Measurements from ENCODE around the gene MRTFA.

Gene MRTFA

DNA sequence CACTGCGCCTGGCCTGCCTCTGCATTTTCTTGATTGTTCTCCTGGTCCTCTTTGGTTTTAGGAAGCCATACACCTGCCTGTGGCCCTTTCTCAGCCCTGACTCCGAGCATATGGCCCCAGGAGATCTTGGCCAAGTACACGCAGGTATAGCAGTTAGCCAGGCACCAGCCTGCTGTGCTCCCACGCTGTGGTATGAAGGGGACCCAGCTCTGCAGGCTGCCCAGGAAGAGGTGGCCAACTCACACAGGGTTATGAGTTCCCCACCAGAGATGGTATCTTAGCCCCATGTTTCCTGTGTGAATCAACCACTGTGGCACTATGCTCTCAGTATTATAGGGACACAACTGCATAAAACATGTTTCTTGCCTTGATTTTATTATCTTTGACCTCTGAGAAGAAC, 235.0 kb downstream of the MRTFA start:
- no peak for DNase-seq (ENCODE audit: low spot score)

DNA sequence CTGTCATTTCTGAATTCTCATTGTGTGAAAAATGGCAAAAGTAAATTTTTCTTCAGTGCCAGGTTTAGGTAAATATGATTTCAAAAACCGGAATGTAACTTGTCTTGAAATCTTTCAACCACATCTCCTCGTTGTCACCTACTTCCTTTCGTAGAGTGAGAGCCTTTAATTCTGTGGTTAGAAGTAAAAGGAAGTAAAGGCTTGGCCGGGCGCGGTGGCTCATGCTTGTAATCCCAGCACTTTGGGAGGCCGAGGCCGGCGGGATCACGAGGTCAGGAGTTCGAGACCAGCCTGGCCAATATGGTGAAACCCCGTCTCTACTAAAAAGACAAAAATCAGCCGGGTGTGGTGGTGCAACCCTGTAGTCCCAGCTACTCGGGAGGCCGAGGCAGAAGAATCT, 236.4 kb downstream of the MRTFA start:
- no peak for TF ChIP-seq CTCF (IDR thresholded peaks at IDR 0.05; ENCODE audit: extremely low read depth, missing control alignments)
- peak; percentile 71 for DNase-seq (ENCODE audit: low spot score)

More for the DNA sequence above, 235.0 kb downstream of the MRTFA start:
- TF ChIP-seq CTCF (IDR thresholded peaks at IDR 0.05; ENCODE audit: extremely low read depth, missing control alignments): no peak

- TF ChIP-seq CTCF (IDR thresholded peaks at IDR 0.05; ENCODE audit: extremely low read depth, missing control alignments): no peak
- no peak for DNase-seq (ENCODE audit: low spot score)
Measured at GRCh38 chr22:40399621-40400020, 236.9 kb downstream of the MRTFA start.

DNA sequence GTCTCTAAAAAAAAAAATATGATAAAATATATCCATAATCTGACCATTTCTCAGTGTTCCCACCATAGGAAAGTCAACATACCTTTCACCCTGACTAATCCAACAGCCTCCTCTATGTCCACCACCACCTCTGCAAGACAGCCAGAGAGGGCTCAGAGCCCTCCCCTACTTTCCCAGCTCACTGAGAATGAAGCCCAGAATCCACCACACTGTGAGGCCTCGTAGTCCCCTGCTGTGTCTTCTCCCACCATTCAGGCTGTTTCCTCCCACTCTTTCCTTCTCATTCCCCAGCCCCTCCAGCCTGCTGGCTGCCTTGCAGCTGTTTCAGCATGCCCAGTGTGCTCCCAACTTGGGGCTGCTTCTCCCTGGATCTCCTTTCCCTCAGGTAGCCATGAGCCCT, 239.1 kb downstream of the MRTFA start:
- DNase-seq (ENCODE audit: low spot score): no peak
- TF ChIP-seq CTCF (IDR thresholded peaks at IDR 0.05; ENCODE audit: extremely low read depth, missing control alignments): no peak

DNA sequence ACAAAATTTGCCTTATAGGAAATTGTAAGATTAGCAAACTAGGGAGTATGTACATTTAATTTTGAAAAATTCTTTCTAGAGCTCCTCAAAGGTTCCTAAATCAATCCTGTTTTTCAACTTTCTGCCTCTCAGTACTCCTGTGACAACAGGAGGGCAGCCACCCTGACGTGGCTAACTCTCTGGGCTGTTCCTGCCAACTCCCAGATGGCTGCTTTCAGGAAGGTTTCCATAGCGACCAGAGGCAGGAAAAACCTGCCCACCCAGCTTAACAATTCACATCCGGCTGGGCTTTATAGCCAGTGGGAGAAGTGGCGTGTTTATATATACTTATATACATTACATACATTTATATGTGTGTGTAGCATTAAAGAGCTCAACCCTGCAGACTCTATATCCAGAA, 239.6 kb downstream of the MRTFA start:
- no peak for TF ChIP-seq CTCF (IDR thresholded peaks at IDR 0.05; ENCODE audit: extremely low read depth, missing control alignments)
- DNase-seq (ENCODE audit: low spot score): no peak

- DNase-seq (ENCODE audit: low spot score): no peak
- TF ChIP-seq CTCF (IDR thresholded peaks at IDR 0.05; ENCODE audit: extremely low read depth, missing control alignments): no peak
Measured at GRCh38 chr22:40395607-40396006, 240.9 kb downstream of the MRTFA start.

DNA sequence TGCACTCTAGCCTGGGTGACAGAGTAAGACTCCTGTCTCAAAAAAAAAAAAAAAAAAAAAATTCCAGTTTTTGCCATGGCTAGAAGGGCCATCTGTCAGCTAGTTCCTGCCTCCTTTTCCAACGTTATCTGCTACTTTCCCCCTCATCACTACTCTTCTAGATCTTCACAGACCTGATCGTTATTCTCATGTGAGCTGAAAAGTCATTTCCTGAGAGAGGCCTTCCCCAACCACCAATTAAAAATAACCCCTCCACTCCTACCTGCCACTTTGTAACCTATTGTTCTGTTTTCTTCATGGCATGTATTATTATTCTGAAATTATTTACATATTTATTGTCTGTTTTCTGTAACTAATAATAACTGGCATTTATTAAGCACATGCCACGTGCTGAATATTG, 241.9 kb downstream of the MRTFA start:
- no peak for DNase-seq (ENCODE audit: low spot score)
- no peak for TF ChIP-seq CTCF (IDR thresholded peaks at IDR 0.05; ENCODE audit: extremely low read depth, missing control alignments)

All from GM20000 (cell line).